ENCODE data around the gene HECTD4. TPM values are rescaled to one million over a fixed set of nuclear protein-coding genes. Genes with fewer than 3 reads are reported as not detected.
A peak's percentile ranks its signal among the peaks of the same experiment; 100 is the strongest.

The HECTD4 gene
- total and polyA plus RNA-seq, 9 of the 15 experiments (the other 6 are each of a cell fraction or from before 2014, with no cell fraction given) = 3.5 to 33.3 (median 13.5) TPM

DNA sequence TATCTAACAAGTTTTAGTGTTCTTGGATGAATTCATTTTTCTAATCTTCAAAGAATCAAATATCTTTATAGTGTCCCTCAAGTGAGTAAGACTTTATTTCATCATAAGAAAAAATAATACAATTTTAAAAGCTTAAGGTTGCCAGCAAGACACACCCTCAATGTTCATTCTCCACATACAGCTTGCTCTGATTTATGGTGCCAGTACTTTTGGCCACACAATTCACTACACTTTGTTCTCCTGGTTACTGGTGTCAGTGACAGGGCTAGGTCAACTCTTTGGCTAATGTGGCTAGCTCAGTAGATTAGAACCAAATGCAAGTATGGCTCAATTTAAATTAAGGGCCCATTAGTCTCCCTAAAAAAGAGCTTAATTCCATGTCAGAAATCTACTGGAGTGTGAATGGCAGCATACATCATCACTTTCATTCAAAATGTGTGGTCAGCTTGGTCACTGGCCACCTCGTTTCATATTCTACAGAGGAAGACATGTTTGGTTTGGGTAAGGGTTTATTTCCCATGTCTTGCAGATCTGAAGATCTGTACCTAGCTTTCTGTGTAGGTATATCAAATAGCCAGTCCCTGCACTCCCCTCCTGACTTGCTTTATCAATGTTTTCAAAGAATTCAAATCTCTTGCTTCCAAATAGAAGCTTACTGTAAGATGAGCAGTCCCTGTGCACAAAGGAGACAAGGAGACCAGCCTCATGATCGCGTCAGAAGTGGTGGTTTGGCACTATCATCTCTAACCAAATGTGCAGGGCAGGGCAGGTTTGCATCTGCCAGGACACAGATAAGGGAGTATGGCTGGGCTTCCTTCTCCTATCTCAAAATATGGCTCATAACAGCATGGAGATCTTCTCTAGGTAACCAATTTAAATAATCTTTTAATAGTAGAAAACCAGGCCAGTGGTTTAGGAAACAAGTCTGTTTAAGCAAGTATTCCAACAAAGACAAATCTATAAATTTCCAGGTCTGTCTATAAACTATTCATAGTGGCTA, 31.3 kb downstream of the HECTD4 start (continued):
- TF ChIP-seq ARHGAP35 (IDR thresholded peaks at IDR 0.05; ENCODE audit: partially characterized antibody) = no peak
- TF ChIP-seq CBFA2T2 (conservative IDR thresholded peaks at IDR 0.05) = peak; percentile 99
- TF ChIP-seq ZNF23 (CRISPR knock-in tag; IDR thresholded peaks at IDR 0.05) = no peak
- TF ChIP-seq KDM1A (IDR thresholded peaks at IDR 0.05) = peak; percentile 99
- peak; percentile 80; the same call in 1 of the 2 replicates for TF ChIP-seq ZEB2 (IDR thresholded peaks at IDR 0.05)
- TF ChIP-seq, protein P1, sequence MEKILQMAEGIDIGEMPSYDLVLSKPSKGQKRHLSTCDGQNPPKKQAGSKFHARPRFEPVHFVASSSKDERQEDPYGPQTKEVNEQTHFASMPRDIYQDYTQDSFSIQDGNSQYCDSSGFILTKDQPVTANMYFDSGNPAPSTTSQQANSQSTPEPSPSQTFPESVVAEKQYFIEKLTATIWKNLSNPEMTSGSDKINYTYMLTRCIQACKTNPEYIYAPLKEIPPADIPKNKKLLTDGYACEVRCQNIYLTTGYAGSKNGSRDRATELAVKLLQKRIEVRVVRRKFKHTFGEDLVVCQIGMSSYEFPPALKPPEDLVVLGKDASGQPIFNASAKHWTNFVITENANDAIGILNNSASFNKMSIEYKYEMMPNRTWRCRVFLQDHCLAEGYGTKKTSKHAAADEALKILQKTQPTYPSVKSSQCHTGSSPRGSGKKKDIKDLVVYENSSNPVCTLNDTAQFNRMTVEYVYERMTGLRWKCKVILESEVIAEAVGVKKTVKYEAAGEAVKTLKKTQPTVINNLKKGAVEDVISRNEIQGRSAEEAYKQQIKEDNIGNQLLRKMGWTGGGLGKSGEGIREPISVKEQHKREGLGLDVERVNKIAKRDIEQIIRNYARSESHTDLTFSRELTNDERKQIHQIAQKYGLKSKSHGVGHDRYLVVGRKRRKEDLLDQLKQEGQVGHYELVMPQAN (IDR thresholded peaks at IDR 0.05; ENCODE audit: borderline replicate concordance) = no peak
- TF ChIP-seq, protein P2, sequence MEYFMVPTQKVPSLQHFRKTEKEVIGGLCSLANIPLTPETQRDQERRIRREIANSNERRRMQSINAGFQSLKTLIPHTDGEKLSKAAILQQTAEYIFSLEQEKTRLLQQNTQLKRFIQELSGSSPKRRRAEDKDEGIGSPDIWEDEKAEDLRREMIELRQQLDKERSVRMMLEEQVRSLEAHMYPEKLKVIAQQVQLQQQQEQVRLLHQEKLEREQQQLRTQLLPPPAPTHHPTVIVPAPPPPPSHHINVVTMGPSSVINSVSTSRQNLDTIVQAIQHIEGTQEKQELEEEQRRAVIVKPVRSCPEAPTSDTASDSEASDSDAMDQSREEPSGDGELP (CRISPR knock-in tag; IDR thresholded peaks at IDR 0.05; ENCODE audit: borderline replicate concordance) = peak; percentile 62; the same call in 1 of the 2 replicates
- TF ChIP-seq ZBTB7A (IDR thresholded peaks at IDR 0.05; ENCODE audit: borderline replicate concordance, control insufficient read depth, low read depth, low read length) = no peak
- TF ChIP-seq, protein P3, sequence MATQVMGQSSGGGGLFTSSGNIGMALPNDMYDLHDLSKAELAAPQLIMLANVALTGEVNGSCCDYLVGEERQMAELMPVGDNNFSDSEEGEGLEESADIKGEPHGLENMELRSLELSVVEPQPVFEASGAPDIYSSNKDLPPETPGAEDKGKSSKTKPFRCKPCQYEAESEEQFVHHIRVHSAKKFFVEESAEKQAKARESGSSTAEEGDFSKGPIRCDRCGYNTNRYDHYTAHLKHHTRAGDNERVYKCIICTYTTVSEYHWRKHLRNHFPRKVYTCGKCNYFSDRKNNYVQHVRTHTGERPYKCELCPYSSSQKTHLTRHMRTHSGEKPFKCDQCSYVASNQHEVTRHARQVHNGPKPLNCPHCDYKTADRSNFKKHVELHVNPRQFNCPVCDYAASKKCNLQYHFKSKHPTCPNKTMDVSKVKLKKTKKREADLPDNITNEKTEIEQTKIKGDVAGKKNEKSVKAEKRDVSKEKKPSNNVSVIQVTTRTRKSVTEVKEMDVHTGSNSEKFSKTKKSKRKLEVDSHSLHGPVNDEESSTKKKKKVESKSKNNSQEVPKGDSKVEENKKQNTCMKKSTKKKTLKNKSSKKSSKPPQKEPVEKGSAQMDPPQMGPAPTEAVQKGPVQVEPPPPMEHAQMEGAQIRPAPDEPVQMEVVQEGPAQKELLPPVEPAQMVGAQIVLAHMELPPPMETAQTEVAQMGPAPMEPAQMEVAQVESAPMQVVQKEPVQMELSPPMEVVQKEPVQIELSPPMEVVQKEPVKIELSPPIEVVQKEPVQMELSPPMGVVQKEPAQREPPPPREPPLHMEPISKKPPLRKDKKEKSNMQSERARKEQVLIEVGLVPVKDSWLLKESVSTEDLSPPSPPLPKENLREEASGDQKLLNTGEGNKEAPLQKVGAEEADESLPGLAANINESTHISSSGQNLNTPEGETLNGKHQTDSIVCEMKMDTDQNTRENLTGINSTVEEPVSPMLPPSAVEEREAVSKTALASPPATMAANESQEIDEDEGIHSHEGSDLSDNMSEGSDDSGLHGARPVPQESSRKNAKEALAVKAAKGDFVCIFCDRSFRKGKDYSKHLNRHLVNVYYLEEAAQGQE (IDR thresholded peaks at IDR 0.05; ENCODE audit: borderline replicate concordance) = peak; percentile 13; the same call in 1 of the 2 replicates
- TF ChIP-seq, protein P3 (CRISPR knock-in tag; IDR thresholded peaks at IDR 0.05; ENCODE audit: low read depth) = no peak
- TF ChIP-seq ZKSCAN1 (IDR thresholded peaks at IDR 0.05; ENCODE audit: low read depth, low read length) = peak; percentile 92
- TF ChIP-seq JUN (IDR thresholded peaks at IDR 0.05; ENCODE audit: borderline replicate concordance, low read depth, low read length) = 0 out of 2 replicates have a peak, but pooled peaks have one; percentile 9
- no peak for TF ChIP-seq JUN (CRISPR knock-in tag; IDR thresholded peaks at IDR 0.05; ENCODE audit: borderline replicate concordance)
- peak; percentile 100 for TF ChIP-seq CBFA2T3 (IDR thresholded peaks at IDR 0.05)

All from K562 (cell line).